Stimulated activated effector memory CD8-positive, alpha-beta T cell treated with anti-CD3 and anti-CD28 coated beads, Interleukin-12 subunit alpha, Interleukin-12 subunit beta, amount 100 ng/mL, for 72 hours (primary cell): ENCODE results near the gene KCNK7.

Source experiments
- ATAC-seq: fragments of 150-1000 bp; cut with Tn5 transposase; 2 replicates; pipeline ENCODE4 v1.10.0; 2021
- DNase-seq, 2 donors: peaks; one replicate each; pipeline ENCODE4 v3.0.0; 2021 to 2022; ENCODE audit warnings: low spot score in 2 of 2
- H3K27ac Mint-ChIP-seq: one replicate; pipeline ENCODE4 v1.8.0; 2022; ENCODE audit warnings: mild to moderate bottlenecking, mixed read lengths
- H3K36me3 Mint-ChIP-seq: one replicate; pipeline ENCODE4 v1.8.0; 2022; ENCODE audit warnings: mild to moderate bottlenecking, mixed read lengths
- H3K4me1 Mint-ChIP-seq: one replicate; pipeline ENCODE4 v1.8.0; 2022; ENCODE audit warnings: mixed read lengths
- H3K4me3 Mint-ChIP-seq: one replicate; pipeline ENCODE4 v1.8.0; 2022; ENCODE audit warnings: mild to moderate bottlenecking, mixed read lengths
- H3K9me3 Mint-ChIP-seq: one replicate; pipeline ENCODE4 v1.8.0; 2022; ENCODE audit warnings: mixed read lengths

KCNK7 gene

GRCh38 chr11:65634440-65634839 is 38.8 kb upstream of the KCNK7 start:
- no peaks in the 10 kb centered on the region for H3K9me3 Mint-ChIP-seq
- peak overlapping the region; percentile 44 for H3K4me3 Mint-ChIP-seq
- H3K27ac Mint-ChIP-seq = peak overlapping the region; percentile 94
- H3K36me3 Mint-ChIP-seq = peaks cover 64% of the 10 kb centered on the region
- ATAC-seq = no peak
- H3K4me1 Mint-ChIP-seq = peaks cover 48% of the 10 kb centered on the region
- no peak for DNase-seq

- peaks cover 44% of the 10 kb centered on the region for H3K4me1 Mint-ChIP-seq
- H3K27ac Mint-ChIP-seq = peak overlapping the region; percentile 94
- peak; percentile 35 for ATAC-seq
- H3K4me3 Mint-ChIP-seq = peak overlapping the region; percentile 44
- H3K36me3 Mint-ChIP-seq = peaks cover 65% of the 10 kb centered on the region
- H3K9me3 Mint-ChIP-seq = no peaks in the 10 kb centered on the region
- DNase-seq = no peak
These were observed 38.5 kb upstream of the KCNK7 start for GRCh38 chr11:65634109-65634436.

GRCh38 chr11:65633390-65634108 is 37.9 kb upstream of the KCNK7 start:
- Mint-ChIP-seq H3K9me3 (no peaks in the 10 kb centered on the region), H3K4me3 (peak overlapping the region; percentile 44), H3K36me3 (peaks cover 67% of the 10 kb centered on the region), H3K4me1 (peaks cover 39% of the 10 kb centered on the region), H3K27ac (peak overlapping the region; percentile 94)
- ATAC-seq (peak; percentile 31), DNase-seq (no peak)

GRCh38 chr11:65630215-65630614 is 34.6 kb upstream of the KCNK7 start:
- no peak for ATAC-seq
- Mint-ChIP-seq H3K4me3 (no peak overlapping the region), H3K4me1 (peaks cover 33% of the 10 kb centered on the region), H3K27ac (no peak overlapping the region), H3K9me3 (no peaks in the 10 kb centered on the region), H3K36me3 (peaks cover 67% of the 10 kb centered on the region)
- DNase-seq = no peak

GRCh38 chr11:65629579-65629978 is 34.0 kb upstream of the KCNK7 start:
- no peak overlapping the region for H3K4me3 Mint-ChIP-seq
- no peak overlapping the region for H3K27ac Mint-ChIP-seq
- peaks cover 26% of the 10 kb centered on the region for H3K4me1 Mint-ChIP-seq
- no peaks in the 10 kb centered on the region for H3K9me3 Mint-ChIP-seq
- peaks cover 66% of the 10 kb centered on the region for H3K36me3 Mint-ChIP-seq
- DNase-seq (no peak), ATAC-seq (no peak)

- H3K27ac Mint-ChIP-seq = peak overlapping the region; percentile 26
- H3K4me1 Mint-ChIP-seq = peaks cover 22% of the 10 kb centered on the region
- H3K36me3 Mint-ChIP-seq = peaks cover 79% of the 10 kb centered on the region
- no peak for ATAC-seq
- DNase-seq = no peak
- no peak overlapping the region for H3K4me3 Mint-ChIP-seq
- H3K9me3 Mint-ChIP-seq = no peaks in the 10 kb centered on the region
These were observed 31.6 kb upstream of the KCNK7 start for GRCh38 chr11:65627202-65627601.

GRCh38 chr11:65625628-65626342 is 30.2 kb upstream of the KCNK7 start:
- DNase-seq (peak; percentile 28 to 67), ATAC-seq (peak; percentile 76)
- Mint-ChIP-seq H3K36me3 (peaks cover 80% of the 10 kb centered on the region), H3K9me3 (no peaks in the 10 kb centered on the region), H3K27ac (peak overlapping the region; percentile 56), H3K4me1 (peaks cover 23% of the 10 kb centered on the region), H3K4me3 (no peak overlapping the region)

GRCh38 chr11:65624931-65625627 is 29.5 kb upstream of the KCNK7 start:
- Mint-ChIP-seq H3K4me3 (no peak overlapping the region), H3K9me3 (no peaks in the 10 kb centered on the region), H3K27ac (no peak overlapping the region), H3K4me1 (peaks cover 23% of the 10 kb centered on the region), H3K36me3 (peaks cover 75% of the 10 kb centered on the region)
- no peak for DNase-seq
- no peak for ATAC-seq

GRCh38 chr11:65623852-65624616 is 28.4 kb upstream of the KCNK7 start:
- peak overlapping the region; percentile 49 for H3K27ac Mint-ChIP-seq
- no peaks in the 10 kb centered on the region for H3K9me3 Mint-ChIP-seq
- ATAC-seq (no peak), DNase-seq (no peak)
- no peak overlapping the region for H3K4me3 Mint-ChIP-seq
- peaks cover 84% of the 10 kb centered on the region for H3K36me3 Mint-ChIP-seq
- peaks cover 23% of the 10 kb centered on the region for H3K4me1 Mint-ChIP-seq

- Mint-ChIP-seq H3K27ac (peak overlapping the region; percentile 82), H3K9me3 (no peaks in the 10 kb centered on the region), H3K4me1 (peaks cover 23% of the 10 kb centered on the region), H3K36me3 (peaks cover 86% of the 10 kb centered on the region), H3K4me3 (no peak overlapping the region)
- no peak for DNase-seq
- ATAC-seq = no peak
These were observed 27.6 kb upstream of the KCNK7 start for GRCh38 chr11:65623177-65623576.

GRCh38 chr11:65622011-65622410 is 26.4 kb upstream of the KCNK7 start:
- peak overlapping the region; percentile 79 for H3K27ac Mint-ChIP-seq
- ATAC-seq (no peak), DNase-seq (no peak)
- no peaks in the 10 kb centered on the region for H3K9me3 Mint-ChIP-seq
- H3K4me1 Mint-ChIP-seq = peaks cover 30% of the 10 kb centered on the region
- peaks cover 91% of the 10 kb centered on the region for H3K36me3 Mint-ChIP-seq
- no peak overlapping the region for H3K4me3 Mint-ChIP-seq

- no peak overlapping the region for H3K4me3 Mint-ChIP-seq
- peaks cover 35% of the 10 kb centered on the region for H3K4me1 Mint-ChIP-seq
- ATAC-seq = no peak
- H3K9me3 Mint-ChIP-seq = no peaks in the 10 kb centered on the region
- H3K36me3 Mint-ChIP-seq = peaks cover 91% of the 10 kb centered on the region
- H3K27ac Mint-ChIP-seq = peak overlapping the region; percentile 79
- no peak for DNase-seq
These were observed 25.9 kb upstream of the KCNK7 start for GRCh38 chr11:65621460-65621859.

- peaks cover 31% of the 10 kb centered on the region for H3K4me1 Mint-ChIP-seq
- H3K9me3 Mint-ChIP-seq = no peaks in the 10 kb centered on the region
These were observed 25.1 kb upstream of the KCNK7 start for GRCh38 chr11:65620666-65621065.

GRCh38 chr11:65619281-65619928 is 23.8 kb upstream of the KCNK7 start:
- peak overlapping the region; percentile 61 for H3K27ac Mint-ChIP-seq
- H3K36me3 Mint-ChIP-seq = peaks cover 90% of the 10 kb centered on the region
- ATAC-seq (no peak), DNase-seq (no peak)
- H3K4me1 Mint-ChIP-seq = peaks cover 30% of the 10 kb centered on the region
- H3K9me3 Mint-ChIP-seq = no peaks in the 10 kb centered on the region
- no peak overlapping the region for H3K4me3 Mint-ChIP-seq

More at GRCh38 chr11:65620666-65621065, 25.1 kb upstream of the KCNK7 start:
- Mint-ChIP-seq H3K4me3 (no peak overlapping the region), H3K36me3 (peaks cover 90% of the 10 kb centered on the region), H3K27ac (no peak overlapping the region)
- ATAC-seq = no peak
- no peak for DNase-seq

GRCh38 chr11:65618763-65619162 is 23.2 kb upstream of the KCNK7 start:
- ATAC-seq = no peak
- Mint-ChIP-seq H3K9me3 (no peaks in the 10 kb centered on the region), H3K27ac (peak overlapping the region; percentile 61), H3K4me3 (no peak overlapping the region), H3K4me1 (peaks cover 26% of the 10 kb centered on the region), H3K36me3 (peaks cover 88% of the 10 kb centered on the region)
- DNase-seq = no peak
